B cell (primary cell): ENCODE data around the gene SELENBP1. TPM values are rescaled to one million over a fixed set of nuclear protein-coding genes. Genes with fewer than 3 reads are reported as not detected.

Experiments used
- ATAC-seq: fragments of 200-7000 bp; cut with Tn5 transposase; one replicate; pipeline ENCODE4 v1.10.0; 2021; ENCODE audit warnings: low read depth, mild to moderate bottlenecking, moderate number of reproducible peaks, moderate library complexity
- CTCF ChIA-PET: fragments of 350-600 bp; sonication (Branson Sonifier 250); formaldehyde crosslinking; loops from one replicate; lab custom pipeline; 2021; ENCODE audit warnings: antibody characterized with exemption, inconsistent platforms; lab: Charles Lee
- POLR2A ChIA-PET: fragments of 350-600 bp; sonication (Branson Sonifier 250); formaldehyde crosslinking; loops from one replicate; lab custom pipeline; 2021; ENCODE audit warnings: antibody characterized with exemption; lab: Charles Lee
- DNase-seq: peaks from one replicate; pipeline ENCODE4 v3.0.0; 2013
- H2AFZ ChIP-seq: 2 replicates; pipeline ENCODE4 v1.6.1; 2012; ENCODE audit warnings: mild to moderate bottlenecking, low read depth, low read length; ENCODE audit not compliant: insufficient read depth, poor library complexity, severe bottlenecking
- H3K27ac ChIP-seq, 2 donors: 1 replicate in 1 of 2; 2 replicates in 1 of 2; pipeline ENCODE4 v1.5.1; 2012 to 2013; ENCODE audit warnings: low read length in 2 of 2, mild to moderate bottlenecking in 2 of 2, moderate library complexity in 1 of 2
- H3K27me3 ChIP-seq, 4 experiments: fragments of 200-600 bp in 1 of 4; sonication (generic) in 1 of 4; replicated peaks in 1 of 4; 1 replicate in 2 of 4; 2 replicates in 2 of 4; pipeline versions ENCODE4 v1.6.1 to v1.7.0; 2013 to 2016; ENCODE audit warnings: low read length in 3 of 4, mild to moderate bottlenecking in 2 of 4, mixed read lengths in 1 of 4, moderate library complexity in 1 of 4; ENCODE audit not compliant: insufficient read depth in 4 of 4, control insufficient read depth in 3 of 4; ENCODE audit errors: control extremely low read depth in 1 of 4
- H3K36me3 ChIP-seq, 2 experiments: replicated peaks in 1 of 2; 1 replicate in 1 of 2; 2 replicates in 1 of 2; pipeline versions ENCODE4 v1.6.1 to v1.7.1; 2013; ENCODE audit warnings: low read length in 1 of 2; ENCODE audit not compliant: insufficient read depth in 2 of 2, control insufficient read depth in 1 of 2; ENCODE audit errors: control extremely low read depth in 1 of 2, extremely low read depth in 1 of 2
- H3K4me1 ChIP-seq, 2 donors: fragments of 200-600 bp in 1 of 2; sonication (generic) in 1 of 2; 1 replicate in 1 of 2; 2 replicates in 1 of 2; pipeline versions ENCODE4 v1.5.1 to v1.6.1; 2013 to 2017; ENCODE audit warnings: low read length in 2 of 2; ENCODE audit not compliant: control insufficient read depth in 2 of 2, insufficient read depth in 2 of 2
- H3K4me2 ChIP-seq: replicated peaks from 2 replicates; pipeline ENCODE3; 2012; ENCODE audit warnings: mild to moderate bottlenecking, low read depth, low read length; ENCODE audit not compliant: poor library complexity, severe bottlenecking
- H3K4me3 ChIP-seq, 5 experiments: fragments of 200-600 bp in 1 of 5; sonication (generic) in 1 of 5; 1 replicate in 3 of 5; 2 replicates in 2 of 5; pipeline versions ENCODE4 v1.5.1 to v1.7.0; 2011 to 2016; ENCODE audit warnings: low read length in 4 of 5, mild to moderate bottlenecking in 4 of 5, low read depth in 2 of 5, control low read depth in 1 of 5, moderate library complexity in 1 of 5; ENCODE audit not compliant: insufficient read depth in 1 of 5; ENCODE audit errors: control extremely low read depth in 1 of 5, extremely low read depth in 1 of 5
- H3K79me2 ChIP-seq: fragments of 200-600 bp; sonication (generic); one replicate; pipeline ENCODE4 v1.6.0; 2016; ENCODE audit warnings: low read length; ENCODE audit not compliant: control insufficient read depth, insufficient read depth
- H3K9ac ChIP-seq: fragments of 200-600 bp; sonication (generic); 2 replicates; pipeline ENCODE4 v1.6.1; 2017; ENCODE audit warnings: mild to moderate bottlenecking, low read length, moderate library complexity
- H3K9me3 ChIP-seq, 3 donors: one replicate each; pipeline versions ENCODE4 v1.6.1 to v1.7.1; 2013; ENCODE audit warnings: low read length in 2 of 3; ENCODE audit not compliant: control insufficient read depth in 2 of 3, insufficient read depth in 1 of 3; ENCODE audit errors: control extremely low read depth in 1 of 3
- H4K20me1 ChIP-seq: 2 replicates; pipeline ENCODE4 v1.6.0; 2012; ENCODE audit warnings: mild to moderate bottlenecking, low read length; ENCODE audit not compliant: insufficient read depth, control insufficient read depth, poor library complexity, severe bottlenecking
- H3K27ac Mint-ChIP-seq: one replicate; pipeline ENCODE4 v1.8.0; 2021; ENCODE audit warnings: mixed read lengths
- H3K27me3 Mint-ChIP-seq: one replicate; pipeline ENCODE4 v1.8.0; 2021; ENCODE audit warnings: mixed read lengths
- H3K4me1 Mint-ChIP-seq: one replicate; pipeline ENCODE4 v1.8.0; 2021; ENCODE audit warnings: mixed read lengths
- H3K4me3 Mint-ChIP-seq: one replicate; pipeline ENCODE4 v1.8.0; 2021; ENCODE audit warnings: mixed read lengths
- H3K9me3 Mint-ChIP-seq: one replicate; pipeline ENCODE4 v1.8.0; 2022; ENCODE audit warnings: mixed read lengths; ENCODE audit not compliant: insufficient read depth
- EZH2 ChIP-seq: IDR thresholded peaks from 2 replicates; pipeline ENCODE4 v1.6.1; 2012; ENCODE audit warnings: borderline replicate concordance, low read depth, mild to moderate bottlenecking, moderate library complexity, low read length; ENCODE audit not compliant: insufficient read depth, poor library complexity, severe bottlenecking
- WGBS: methylation state at CpG from one replicate; pipeline ENCODE4 v1.1.5; 2013; ENCODE audit warnings: missing lambda C conversion rate; ENCODE audit not compliant: insufficient coverage; 5-methylcytosine and 5-hydroxymethylcytosine counted together
- intact Hi-C: fragments of 100-400 bp; cut with micrococcal nuclease; formaldehyde crosslinking; loops from one replicate; pipeline ENCODE4 v1.10.0; 2022
- polyA plus RNA-seq: library from polyadenylated mRNA; depleted of rRNA; stranded (reverse); fragments of >200 nt; gene quantifications from 2 replicates; pipeline ENCODE4 v1.2.3, GENCODE V29; 2012
- total RNA-seq, 2 donors: library from RNA; stranded (reverse); fragments of 120-200 nt in 1 of 2; gene quantifications; 1 replicate in 1 of 2; 2 replicates in 1 of 2; pipeline versions ENCODE4 v1.2.3 to v1.2.4, GENCODE V29; 2013 to 2022
- TF ChIP-seq, protein P1 (sequence below): fragments of 200-600 bp; IDR thresholded peaks from one replicate; pipeline ENCODE4 v1.8.0; 2022; ENCODE audit warnings: antibody characterized with exemption, mild to moderate bottlenecking

Gene SELENBP1
- total and polyA plus RNA-seq, 2 donors (not counting 1 experiment from before 2014, with no cell fraction given): 0.37 TPM; not detected in 1

DNA sequence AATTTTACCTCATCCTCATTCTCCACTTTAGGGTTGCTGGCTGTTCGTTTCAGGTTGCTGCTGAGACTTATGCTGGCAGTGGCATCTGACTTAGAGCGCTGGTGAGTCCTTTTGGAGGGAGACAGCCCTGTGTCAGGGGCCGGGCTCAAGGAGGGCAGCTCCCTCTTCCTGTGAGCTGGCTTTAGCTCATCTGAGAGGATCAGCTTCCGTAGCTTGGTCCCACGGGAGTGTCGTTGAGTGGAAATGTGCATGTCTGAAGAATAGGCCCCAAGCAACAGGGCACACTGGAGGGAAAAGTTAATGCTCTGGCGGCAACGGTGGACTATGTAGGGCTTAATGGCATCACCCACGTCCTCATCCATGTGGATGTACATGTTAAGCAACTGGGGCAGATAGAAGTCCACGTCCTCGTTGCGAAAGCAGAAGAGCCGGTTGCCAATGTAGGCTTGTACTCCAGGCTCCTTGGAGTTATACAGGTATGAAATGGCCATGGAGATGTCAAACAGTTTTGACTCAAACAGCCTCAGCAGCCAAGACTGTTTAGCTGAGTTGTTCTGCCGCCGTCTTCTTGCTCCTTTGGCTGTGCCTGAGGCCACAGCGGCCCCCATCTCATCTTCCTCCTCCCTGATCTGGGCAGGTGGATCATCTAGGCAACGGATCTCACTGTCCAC is 56.8 kb downstream of the SELENBP1 start:
- Histone ChIP-seq H3K4me1 (no peaks in the 10 kb centered on the region), H3K9ac (no peak overlapping the region), H3K4me2 (no peak overlapping the region), H4K20me1 (peaks cover 66% of the 10 kb centered on the region), H3K4me3 (no peak overlapping the region), H3K36me3 (peaks cover 6 to 81% of the 10 kb centered on the region in 2 experiments), H3K9me3 (no peaks in the 10 kb centered on the region), H3K27me3 (no peaks in the 10 kb centered on the region), H3K79me2 (peaks cover 78% of the 10 kb centered on the region), H2AFZ (no peak overlapping the region), H3K27ac (no peak overlapping the region)
- Mint-ChIP-seq H3K4me3 (no peak overlapping the region), H3K27ac (no peak overlapping the region), H3K9me3 (no peaks in the 10 kb centered on the region), H3K4me1 (peaks cover 27% of the 10 kb centered on the region), H3K27me3 (no peaks in the 10 kb centered on the region)
- 96% methylated on average over 17 of the region's 17 CpGs for WGBS
- CTCF ChIA-PET: interaction anchor here (1.8 to 7.8 kb wide), 2 partner anchors 14 to 25 kb away, joined by 4 to 45 read pairs; no protein-coding TSS in a partner anchor
- intact Hi-C loops: no loop called here
- no peak for DNase-seq
- no peak for ATAC-seq
- TF ChIP-seq, protein P1, sequence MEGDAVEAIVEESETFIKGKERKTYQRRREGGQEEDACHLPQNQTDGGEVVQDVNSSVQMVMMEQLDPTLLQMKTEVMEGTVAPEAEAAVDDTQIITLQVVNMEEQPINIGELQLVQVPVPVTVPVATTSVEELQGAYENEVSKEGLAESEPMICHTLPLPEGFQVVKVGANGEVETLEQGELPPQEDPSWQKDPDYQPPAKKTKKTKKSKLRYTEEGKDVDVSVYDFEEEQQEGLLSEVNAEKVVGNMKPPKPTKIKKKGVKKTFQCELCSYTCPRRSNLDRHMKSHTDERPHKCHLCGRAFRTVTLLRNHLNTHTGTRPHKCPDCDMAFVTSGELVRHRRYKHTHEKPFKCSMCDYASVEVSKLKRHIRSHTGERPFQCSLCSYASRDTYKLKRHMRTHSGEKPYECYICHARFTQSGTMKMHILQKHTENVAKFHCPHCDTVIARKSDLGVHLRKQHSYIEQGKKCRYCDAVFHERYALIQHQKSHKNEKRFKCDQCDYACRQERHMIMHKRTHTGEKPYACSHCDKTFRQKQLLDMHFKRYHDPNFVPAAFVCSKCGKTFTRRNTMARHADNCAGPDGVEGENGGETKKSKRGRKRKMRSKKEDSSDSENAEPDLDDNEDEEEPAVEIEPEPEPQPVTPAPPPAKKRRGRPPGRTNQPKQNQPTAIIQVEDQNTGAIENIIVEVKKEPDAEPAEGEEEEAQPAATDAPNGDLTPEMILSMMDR: no peak
- no peak for TF ChIP-seq EZH2
- POLR2A ChIA-PET: no interaction called here

Other genes with a start within 250 kb of the SELENBP1 start
- 0.86 and 1.5 TPM in 2 replicates for gene SEMA6C, start 226.1 kb downstream of the SELENBP1 start, total RNA-seq
- gene SEMA6C, start 226.1 kb downstream of the SELENBP1 start, polyA plus RNA-seq: 0.81 and 1.3 TPM in 2 replicates
- 14.9 and 17.6 TPM in 2 replicates for gene TNFAIP8L2, start 216.1 kb downstream of the SELENBP1 start, total RNA-seq
- gene TNFAIP8L2, start 216.1 kb downstream of the SELENBP1 start, polyA plus RNA-seq: 5.5 and 9.1 TPM in 2 replicates
- gene LYSMD1, start 206.8 kb downstream of the SELENBP1 start, total RNA-seq: 5.8 TPM in 2 replicates
- 0.68 and 1.4 TPM in 2 replicates for gene LYSMD1, start 206.8 kb downstream of the SELENBP1 start, polyA plus RNA-seq
- gene SCNM1, start 206.6 kb downstream of the SELENBP1 start, total RNA-seq: 53.6 and 57.6 TPM in 2 replicates
- gene SCNM1, start 206.6 kb downstream of the SELENBP1 start, polyA plus RNA-seq: 38.2 and 46.5 TPM in 2 replicates
- gene TMOD4, start 196.7 kb downstream of the SELENBP1 start, total RNA-seq: 3.5 and 5.1 TPM in 2 replicates
- gene TMOD4, start 196.7 kb downstream of the SELENBP1 start, polyA plus RNA-seq: 1.7 and 2.3 TPM in 2 replicates
- gene VPS72, start 182.5 kb downstream of the SELENBP1 start, total RNA-seq: 48.7 and 71.3 TPM in 2 replicates
- gene VPS72, start 182.5 kb downstream of the SELENBP1 start, polyA plus RNA-seq: 30.3 and 42.1 TPM in 2 replicates
- 76.1 and 78.4 TPM in 2 replicates for gene PIP5K1A, start 174.2 kb downstream of the SELENBP1 start, total RNA-seq
- gene PIP5K1A, start 174.2 kb downstream of the SELENBP1 start, polyA plus RNA-seq: 57.4 and 59.4 TPM in 2 replicates
- 142 and 169 TPM in 2 replicates for gene PSMD4, start 118.0 kb downstream of the SELENBP1 start, total RNA-seq
- gene PSMD4, start 118.0 kb downstream of the SELENBP1 start, polyA plus RNA-seq: 117 and 136 TPM in 2 replicates
- gene ZNF687, start 90.4 kb downstream of the SELENBP1 start, total RNA-seq: 49.6 and 54.0 TPM in 2 replicates
- 29.1 and 37.0 TPM in 2 replicates for gene ZNF687, start 90.4 kb downstream of the SELENBP1 start, polyA plus RNA-seq
- gene PI4KB, start 45.3 kb downstream of the SELENBP1 start, total RNA-seq: 110 TPM in 2 replicates
- gene PI4KB, start 45.3 kb downstream of the SELENBP1 start, polyA plus RNA-seq: 138 and 139 TPM in 2 replicates
- gene RFX5, start 25.5 kb downstream of the SELENBP1 start, total RNA-seq: 207 and 208 TPM in 2 replicates
- gene RFX5, start 25.5 kb downstream of the SELENBP1 start, polyA plus RNA-seq: 181 and 216 TPM in 2 replicates
- 201 and 203 TPM in 2 replicates for gene PSMB4, start 26.9 kb upstream of the SELENBP1 start, total RNA-seq
- gene PSMB4, start 26.9 kb upstream of the SELENBP1 start, polyA plus RNA-seq: 334 and 393 TPM in 2 replicates
- gene POGZ, start 86.8 kb upstream of the SELENBP1 start, total RNA-seq: 188 and 194 TPM in 2 replicates
- 48.5 and 50.2 TPM in 2 replicates for gene POGZ, start 86.8 kb upstream of the SELENBP1 start, polyA plus RNA-seq
- 0.49 and 0.81 TPM in 2 replicates for gene CGN, start 138.7 kb upstream of the SELENBP1 start, total RNA-seq
- gene CGN, start 138.7 kb upstream of the SELENBP1 start, polyA plus RNA-seq: 0.22 and 0.25 TPM in 2 replicates
- gene TUFT1, start 167.6 kb upstream of the SELENBP1 start, total RNA-seq: 2.2 TPM in 2 replicates
- gene TUFT1, start 167.6 kb upstream of the SELENBP1 start, polyA plus RNA-seq: 0.82 and 2.3 TPM in 2 replicates
- 43.2 and 45.6 TPM in 2 replicates for gene SNX27, start 239.3 kb upstream of the SELENBP1 start, total RNA-seq
- 13.5 and 14.5 TPM in 2 replicates for gene SNX27, start 239.3 kb upstream of the SELENBP1 start, polyA plus RNA-seq